ENCODE measurements around the gene GABRG3. TPM values are rescaled to one million over a fixed set of nuclear protein-coding genes. Genes with fewer than 3 reads are reported as not detected.

GABRG3 gene
- total RNA-seq, 1 experiment from 2014 or later: not detected

DNA sequence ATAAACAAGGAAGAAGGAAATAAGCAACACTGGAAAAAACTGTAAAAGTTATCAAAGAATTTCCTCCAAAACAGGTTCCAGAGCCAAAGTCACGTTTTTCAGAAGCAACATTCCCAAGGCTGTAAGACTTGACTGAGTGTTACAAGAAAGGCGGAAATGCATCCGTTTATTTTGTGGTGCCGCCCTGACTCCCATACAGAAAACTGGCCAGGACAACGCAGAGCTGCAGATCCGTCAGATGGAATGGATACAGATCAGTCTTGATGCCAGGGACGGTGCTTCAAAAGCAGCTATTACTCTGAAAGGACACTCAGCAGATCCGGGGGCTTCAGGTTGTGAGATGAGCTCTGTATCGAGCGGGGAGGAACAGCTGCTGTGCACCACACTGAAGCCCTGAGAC is 83.4 kb downstream of the GABRG3 start:
- Mint-ChIP-seq H3K9me3 (ENCODE audit: low read depth, unreplicated experiment) (no peaks in the 10 kb centered on the region), H3K27me3 (ENCODE audit: unreplicated experiment) (no peaks in the 10 kb centered on the region), H3K4me3 (ENCODE audit: low read depth, unreplicated experiment) (no peak overlapping the region), H3K4me1 (ENCODE audit: low read depth, unreplicated experiment) (no peaks in the 10 kb centered on the region), H3K36me3 (ENCODE audit: insufficient read depth, unreplicated experiment) (no peaks in the 10 kb centered on the region), H3K27ac (ENCODE audit: unreplicated experiment) (no peak overlapping the region)
- BruUV-seq (replicated peaks): no TSS peak
- CTCF ChIA-PET: no interaction called here
- TF ChIP-seq, protein P1, sequence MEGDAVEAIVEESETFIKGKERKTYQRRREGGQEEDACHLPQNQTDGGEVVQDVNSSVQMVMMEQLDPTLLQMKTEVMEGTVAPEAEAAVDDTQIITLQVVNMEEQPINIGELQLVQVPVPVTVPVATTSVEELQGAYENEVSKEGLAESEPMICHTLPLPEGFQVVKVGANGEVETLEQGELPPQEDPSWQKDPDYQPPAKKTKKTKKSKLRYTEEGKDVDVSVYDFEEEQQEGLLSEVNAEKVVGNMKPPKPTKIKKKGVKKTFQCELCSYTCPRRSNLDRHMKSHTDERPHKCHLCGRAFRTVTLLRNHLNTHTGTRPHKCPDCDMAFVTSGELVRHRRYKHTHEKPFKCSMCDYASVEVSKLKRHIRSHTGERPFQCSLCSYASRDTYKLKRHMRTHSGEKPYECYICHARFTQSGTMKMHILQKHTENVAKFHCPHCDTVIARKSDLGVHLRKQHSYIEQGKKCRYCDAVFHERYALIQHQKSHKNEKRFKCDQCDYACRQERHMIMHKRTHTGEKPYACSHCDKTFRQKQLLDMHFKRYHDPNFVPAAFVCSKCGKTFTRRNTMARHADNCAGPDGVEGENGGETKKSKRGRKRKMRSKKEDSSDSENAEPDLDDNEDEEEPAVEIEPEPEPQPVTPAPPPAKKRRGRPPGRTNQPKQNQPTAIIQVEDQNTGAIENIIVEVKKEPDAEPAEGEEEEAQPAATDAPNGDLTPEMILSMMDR (IDR thresholded peaks at IDR 0.05; ENCODE audit: unreplicated experiment): no peak
- intact Hi-C loops (cut with micrococcal nuclease; ENCODE audit: unreplicated experiment): no loop called here
- no peak for DNase-seq

DNA sequence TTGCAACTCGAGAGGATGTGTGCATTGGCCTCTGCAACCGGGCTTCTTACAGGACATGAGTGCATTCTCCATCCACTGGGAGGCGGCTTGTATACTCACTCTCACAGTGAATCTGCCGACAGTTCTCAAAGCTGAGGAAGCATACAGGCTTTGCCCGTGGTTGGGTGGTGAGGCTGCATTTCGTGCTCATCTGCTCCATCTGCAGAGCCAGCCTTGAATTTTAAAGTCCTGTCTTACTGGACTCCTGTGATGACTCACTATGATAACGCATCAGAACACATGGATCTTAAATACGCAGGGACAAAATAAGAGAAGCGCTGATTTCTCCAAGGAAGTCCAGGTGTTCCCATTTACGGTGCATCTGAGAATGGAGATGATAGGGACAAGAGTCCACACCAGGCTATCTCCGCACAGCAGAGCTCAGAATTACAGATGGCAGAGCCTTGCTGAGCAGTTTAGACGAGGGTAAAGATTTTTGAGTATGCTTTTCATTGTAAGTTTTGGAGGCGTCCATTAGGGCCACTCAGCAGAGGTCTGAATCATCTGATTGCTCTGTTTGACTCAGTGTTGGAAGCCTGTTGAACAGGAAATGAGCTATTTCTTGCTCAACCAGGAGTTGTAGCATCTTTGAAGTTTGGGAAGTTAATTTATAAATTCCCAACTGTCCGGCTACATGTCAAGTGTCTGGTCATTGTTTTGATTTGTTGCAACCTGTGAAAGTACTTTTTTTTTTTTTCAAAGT is 87.1 kb downstream of the GABRG3 start:
- BruUV-seq (replicated peaks): no TSS peak
- H3K9me3 Mint-ChIP-seq (ENCODE audit: low read depth, unreplicated experiment): no peaks in the 10 kb centered on the region
- H3K4me3 Mint-ChIP-seq (ENCODE audit: low read depth, unreplicated experiment): no peak overlapping the region
- no peak for DNase-seq
- no peaks in the 10 kb centered on the region for H3K4me1 Mint-ChIP-seq (ENCODE audit: low read depth, unreplicated experiment)
- no peaks in the 10 kb centered on the region for H3K27me3 Mint-ChIP-seq (ENCODE audit: unreplicated experiment)
- TF ChIP-seq, protein P1 (IDR thresholded peaks at IDR 0.05; ENCODE audit: unreplicated experiment): no peak
- CTCF ChIA-PET: no interaction called here
- H3K36me3 Mint-ChIP-seq (ENCODE audit: insufficient read depth, unreplicated experiment): no peaks in the 10 kb centered on the region
- intact Hi-C loops (cut with micrococcal nuclease; ENCODE audit: unreplicated experiment): no loop called here
- H3K27ac Mint-ChIP-seq (ENCODE audit: unreplicated experiment): no peak overlapping the region

DNA sequence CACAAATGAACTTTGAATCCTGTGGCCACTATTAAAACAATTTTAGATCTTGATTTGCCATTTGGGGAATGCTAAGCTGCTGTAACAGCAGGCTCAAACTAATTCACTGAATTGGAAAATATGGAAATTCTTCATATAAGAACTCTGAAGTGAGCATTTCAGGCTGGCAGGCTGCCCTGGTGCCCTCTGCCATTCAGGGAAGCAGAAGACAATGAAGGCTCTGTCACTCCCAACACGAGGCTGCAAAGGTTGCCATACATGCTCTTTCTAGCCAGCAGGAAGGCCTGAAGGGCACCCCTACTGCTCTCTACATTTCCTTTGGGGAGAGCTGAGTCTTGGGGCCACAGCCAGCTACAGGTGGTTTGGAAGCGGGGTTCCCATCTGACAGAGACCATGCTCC is 88.0 kb downstream of the GABRG3 start:
- Mint-ChIP-seq H3K36me3 (ENCODE audit: insufficient read depth, unreplicated experiment) (no peaks in the 10 kb centered on the region), H3K4me1 (ENCODE audit: low read depth, unreplicated experiment) (no peaks in the 10 kb centered on the region), H3K27ac (ENCODE audit: unreplicated experiment) (no peak overlapping the region), H3K27me3 (ENCODE audit: unreplicated experiment) (no peaks in the 10 kb centered on the region), H3K4me3 (ENCODE audit: low read depth, unreplicated experiment) (no peak overlapping the region), H3K9me3 (ENCODE audit: low read depth, unreplicated experiment) (no peaks in the 10 kb centered on the region)
- intact Hi-C loops (cut with micrococcal nuclease; ENCODE audit: unreplicated experiment): no loop called here
- no peak for DNase-seq
- CTCF ChIA-PET: no interaction called here
- TF ChIP-seq, protein P1 (IDR thresholded peaks at IDR 0.05; ENCODE audit: unreplicated experiment): no peak
- BruUV-seq (replicated peaks): no TSS peak

DNA sequence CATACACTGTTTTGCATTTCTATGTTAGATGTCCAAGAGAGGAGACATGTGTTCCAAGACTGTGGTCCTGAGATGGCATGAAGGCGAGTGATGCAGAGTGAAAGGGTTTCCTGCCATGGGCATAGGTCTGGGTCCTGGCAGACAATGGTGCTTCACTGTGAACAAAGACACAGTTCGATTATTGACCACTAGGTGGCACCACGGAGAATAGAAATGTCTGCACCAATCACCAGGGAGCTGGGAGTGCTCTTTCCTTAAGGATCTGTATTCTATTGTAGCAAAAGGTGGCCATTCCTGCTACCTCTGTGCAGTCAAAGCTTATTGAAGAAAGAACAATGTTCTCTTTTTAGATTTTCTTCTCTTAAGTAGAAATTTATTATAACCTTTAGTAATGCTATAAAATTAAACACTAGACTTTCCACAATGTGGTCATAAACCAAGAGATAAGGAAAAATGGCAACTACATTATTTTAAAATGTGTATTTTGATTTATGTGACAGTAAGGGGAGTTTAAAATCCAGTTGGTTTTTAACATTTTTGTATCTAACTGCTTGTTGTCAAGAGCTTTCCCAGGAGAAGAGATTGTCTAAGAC is 88.7 kb downstream of the GABRG3 start:
- Mint-ChIP-seq H3K4me1 (ENCODE audit: low read depth, unreplicated experiment) (no peaks in the 10 kb centered on the region), H3K36me3 (ENCODE audit: insufficient read depth, unreplicated experiment) (no peaks in the 10 kb centered on the region), H3K9me3 (ENCODE audit: low read depth, unreplicated experiment) (no peaks in the 10 kb centered on the region), H3K4me3 (ENCODE audit: low read depth, unreplicated experiment) (no peak overlapping the region), H3K27ac (ENCODE audit: unreplicated experiment) (no peak overlapping the region), H3K27me3 (ENCODE audit: unreplicated experiment) (no peaks in the 10 kb centered on the region)
- CTCF ChIA-PET: no interaction called here
- intact Hi-C loops (cut with micrococcal nuclease; ENCODE audit: unreplicated experiment): no loop called here
- TF ChIP-seq, protein P1 (IDR thresholded peaks at IDR 0.05; ENCODE audit: unreplicated experiment): no peak
- BruUV-seq (replicated peaks): no TSS peak
- peak; percentile 2 for DNase-seq

All from Calu3 (cell line).